Measurements from ENCODE around the gene FOXO4. TPM values are rescaled to one million over a fixed set of nuclear protein-coding genes. Genes with fewer than 3 reads are reported as not detected.

Gene FOXO4
- polyA plus RNA-seq, 4 donors = 18.9 to 25.2 (median 22.4) TPM

- no peak for DNase-seq (ENCODE audit: low read depth in 4 of 4, low spot score in 3 of 4)
Measured at GRCh38 chrX:71128915-71129765, 33.5 kb downstream of the FOXO4 start.

GRCh38 chrX:71131510-71131909, 35.9 kb downstream of the FOXO4 start:
- no peak for DNase-seq (ENCODE audit: low read depth in 4 of 4, low spot score in 3 of 4)

DNA sequence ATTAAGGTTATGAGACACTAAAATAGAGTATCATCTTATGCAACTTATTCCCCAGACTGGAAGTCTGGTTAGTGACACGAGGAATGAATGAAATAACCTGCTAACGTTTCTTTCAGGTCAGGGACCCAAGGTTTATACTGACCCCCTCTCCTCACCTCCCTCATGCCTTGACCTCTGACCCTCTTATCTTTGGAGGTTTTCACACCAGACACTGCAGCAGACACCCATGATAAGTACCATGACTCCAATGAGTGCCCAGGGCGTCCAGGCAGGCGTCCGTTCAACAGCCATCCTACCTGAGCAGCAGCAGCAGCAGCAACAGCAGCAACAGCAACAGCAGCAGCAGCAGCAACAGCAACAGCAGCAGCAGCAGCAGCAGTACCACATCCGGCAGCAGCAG, 44.8 kb downstream of the FOXO4 start:
- DNase-seq (ENCODE audit: low read depth in 4 of 4, low spot score in 3 of 4) = no peak

DNA sequence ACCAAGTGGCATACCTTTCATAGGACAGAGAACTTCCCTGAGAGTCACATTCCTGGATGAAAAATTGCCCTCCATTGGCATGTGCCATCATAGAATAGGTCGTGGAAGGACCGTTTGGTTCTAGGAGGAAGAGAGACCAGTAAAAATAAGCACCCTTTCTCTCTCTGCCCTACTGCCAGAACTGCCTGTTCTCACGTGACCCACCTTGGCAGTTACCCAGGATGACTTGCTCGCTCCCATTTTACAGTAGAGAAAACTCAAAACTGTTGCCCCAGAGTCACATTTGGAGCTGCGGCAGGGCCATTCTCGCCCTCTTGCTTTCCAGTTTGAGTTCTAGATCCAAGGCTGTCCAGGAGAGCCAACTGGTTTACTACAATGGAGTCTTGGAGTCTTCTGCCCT, 47.9 kb downstream of the FOXO4 start:
- DNase-seq (ENCODE audit: low read depth in 4 of 4, low spot score in 3 of 4) = no peak

DNA sequence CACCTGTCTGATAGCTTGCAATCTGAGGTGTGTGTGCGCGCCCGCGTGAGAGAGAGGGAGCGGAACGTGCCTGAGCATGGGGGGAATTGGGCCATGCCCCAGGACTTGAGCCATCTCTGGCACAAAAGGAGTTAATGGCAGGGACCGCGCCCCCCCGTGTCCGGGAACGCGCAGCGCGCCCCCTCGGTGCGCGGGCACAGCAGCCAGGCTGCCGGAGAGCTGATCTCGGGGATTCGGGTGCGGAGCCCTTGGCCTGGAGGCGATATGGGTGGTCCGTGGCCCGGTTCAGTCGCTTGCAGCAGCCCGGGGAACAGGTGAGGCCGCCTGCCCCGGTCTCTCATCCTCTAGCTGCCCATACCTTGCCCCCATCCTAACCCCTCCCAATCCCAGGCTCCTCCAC, 49.0 kb downstream of the FOXO4 start, which contains the start of gene NLGN3:
Gene NLGN3, plus strand, starts transcription at position 191 of the 400 bp plus-strand sequence. CDS start 2,909 bp downstream, outside the sequence.
- DNase-seq (ENCODE audit: low read depth in 4 of 4, low spot score in 3 of 4) = no peak

- no peak for DNase-seq (ENCODE audit: low read depth in 4 of 4, low spot score in 3 of 4)
Measured at GRCh38 chrX:71147496-71148277, 52.0 kb downstream of the FOXO4 start.

DNA sequence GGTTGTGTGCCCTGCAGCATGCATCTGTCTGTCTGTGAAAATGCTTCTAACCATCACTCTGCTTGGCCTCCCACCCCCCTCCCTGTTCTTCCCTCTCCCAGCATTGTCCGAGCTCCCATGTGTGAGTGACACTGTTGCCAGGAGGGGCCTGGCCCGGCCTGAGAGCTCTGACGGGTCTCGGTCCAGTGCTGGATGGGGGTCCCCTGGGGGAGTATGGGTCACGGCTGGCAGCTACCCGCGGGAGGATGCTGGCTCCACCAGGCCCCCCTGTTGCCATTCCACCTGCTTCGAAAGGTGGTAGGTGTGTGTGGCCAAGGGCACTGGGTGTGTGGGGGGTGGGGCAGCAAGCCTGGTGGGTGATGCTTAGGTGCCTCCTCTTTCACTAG, 52.6 kb downstream of the FOXO4 start:
- no peak for DNase-seq (ENCODE audit: low read depth in 4 of 4, low spot score in 3 of 4)

GRCh38 chrX:71151366-71151765, 55.7 kb downstream of the FOXO4 start:
- DNase-seq (ENCODE audit: low read depth in 4 of 4, low spot score in 3 of 4) = no peak

Other genes with a start within 250 kb of the FOXO4 start
- gene TEX11, start 187.1 kb upstream of the FOXO4 start, polyA plus RNA-seq (ENCODE audit: insufficient read length in 4 of 4) = under 1 TPM; 0.06 to 0.13 (median 0.08) TPM
- gene SLC7A3, start 164.8 kb upstream of the FOXO4 start, polyA plus RNA-seq (ENCODE audit: insufficient read length in 4 of 4) = 1 to 10 TPM; 2.3 to 6.2 (median 2.4) TPM
- gene SNX12, start 27.5 kb upstream of the FOXO4 start, polyA plus RNA-seq (ENCODE audit: insufficient read length in 4 of 4) = 10 to 100 TPM; 36.6 to 54.4 (median 51.8) TPM
- under 1 TPM in 2 of 4 donors, not detected in 2; 0.20 to 0.37 TPM for gene CXorf65, start 10.9 kb downstream of the FOXO4 start, polyA plus RNA-seq (ENCODE audit: insufficient read length in 4 of 4)
- gene IL2RG, start 15.7 kb downstream of the FOXO4 start, polyA plus RNA-seq (ENCODE audit: insufficient read length in 4 of 4) = 1 to 10 TPM in 3 of 4 donors, under 1 TPM in 1; 0.93 to 3.9 (median 1.2) TPM
- gene MED12, start 22.7 kb downstream of the FOXO4 start, polyA plus RNA-seq (ENCODE audit: insufficient read length in 4 of 4) = 10 to 100 TPM; 35.9 to 59.1 (median 41.0) TPM
- gene NLGN3, start 49.0 kb downstream of the FOXO4 start, polyA plus RNA-seq (ENCODE audit: insufficient read length in 4 of 4) = 10 to 100 TPM in 1 of 4 donors, 1 to 10 TPM in 3; 4.4 to 14.2 (median 5.7) TPM
- 10 to 100 TPM in 3 of 4 donors, under 1 TPM in 1; 0.96 to 47.7 (median 37.3) TPM for gene GJB1, start 127.4 kb downstream of the FOXO4 start, polyA plus RNA-seq (ENCODE audit: insufficient read length in 4 of 4)
- gene ZMYM3, start 158.3 kb downstream of the FOXO4 start, polyA plus RNA-seq (ENCODE audit: insufficient read length in 4 of 4) = 10 to 100 TPM; 50.3 to 64.5 (median 57.9) TPM
- gene NONO, start 187.8 kb downstream of the FOXO4 start, polyA plus RNA-seq (ENCODE audit: insufficient read length in 4 of 4) = 100 to 1,000 TPM; 466 to 632 (median 584) TPM
- gene ITGB1BP2, start 205.9 kb downstream of the FOXO4 start, polyA plus RNA-seq (ENCODE audit: insufficient read length in 4 of 4) = 1 to 10 TPM in 3 of 4 donors, under 1 TPM in 1; 0.75 to 3.3 (median 1.1) TPM

Data from left renal pelvis (tissue), 4 donors.